HFF-Myc (cell line): ENCODE results near the gene PHLDA1.

Source experiments
- DNase-seq: peaks from one replicate; pipeline ENCODE4 v3.0.0-alpha.2; 2011; ENCODE audit warnings: low read depth; ENCODE audit errors: extremely low read depth
- H3K4me3 ChIP-seq: replicated peaks from 2 replicates; pipeline ENCODE4 v1.5.1; 2011; ENCODE audit warnings: low read depth, mild to moderate bottlenecking, control low read depth, low read length
- TF ChIP-seq, protein P1 (sequence below): IDR thresholded peaks from 2 replicates; pipeline ENCODE4 v1.5.1; 2012; ENCODE audit warnings: mild to moderate bottlenecking, low read depth, low read length, control low read depth; ENCODE audit errors: missing control alignments

Gene PHLDA1

GRCh38 chr12:76032043-76032981 is 736 bp upstream of the PHLDA1 start:
- peak overlapping the region; percentile 95 for H3K4me3 ChIP-seq
- DNase-seq: no peak

DNA sequence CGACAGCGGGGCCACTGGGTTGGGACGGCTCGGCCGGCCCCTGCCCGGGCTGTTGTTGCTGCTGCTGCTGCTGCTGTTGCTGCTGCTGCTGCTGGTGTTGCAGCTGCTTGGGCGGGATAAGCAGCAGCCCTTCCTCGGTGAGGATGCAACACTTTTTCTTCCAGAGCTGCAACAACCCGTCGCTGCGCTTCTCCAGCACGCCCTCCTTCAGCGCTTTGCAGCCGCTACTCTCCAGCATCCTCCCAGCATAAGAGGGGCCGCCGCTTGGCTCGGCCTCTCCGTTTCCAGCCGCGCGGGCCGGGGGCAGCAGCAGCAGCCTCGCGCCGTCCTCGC is 529 bp downstream of the PHLDA1 start:
- DNase-seq: no peak
- peak overlapping the region; percentile 95 for H3K4me3 ChIP-seq
- TF ChIP-seq, protein P1, sequence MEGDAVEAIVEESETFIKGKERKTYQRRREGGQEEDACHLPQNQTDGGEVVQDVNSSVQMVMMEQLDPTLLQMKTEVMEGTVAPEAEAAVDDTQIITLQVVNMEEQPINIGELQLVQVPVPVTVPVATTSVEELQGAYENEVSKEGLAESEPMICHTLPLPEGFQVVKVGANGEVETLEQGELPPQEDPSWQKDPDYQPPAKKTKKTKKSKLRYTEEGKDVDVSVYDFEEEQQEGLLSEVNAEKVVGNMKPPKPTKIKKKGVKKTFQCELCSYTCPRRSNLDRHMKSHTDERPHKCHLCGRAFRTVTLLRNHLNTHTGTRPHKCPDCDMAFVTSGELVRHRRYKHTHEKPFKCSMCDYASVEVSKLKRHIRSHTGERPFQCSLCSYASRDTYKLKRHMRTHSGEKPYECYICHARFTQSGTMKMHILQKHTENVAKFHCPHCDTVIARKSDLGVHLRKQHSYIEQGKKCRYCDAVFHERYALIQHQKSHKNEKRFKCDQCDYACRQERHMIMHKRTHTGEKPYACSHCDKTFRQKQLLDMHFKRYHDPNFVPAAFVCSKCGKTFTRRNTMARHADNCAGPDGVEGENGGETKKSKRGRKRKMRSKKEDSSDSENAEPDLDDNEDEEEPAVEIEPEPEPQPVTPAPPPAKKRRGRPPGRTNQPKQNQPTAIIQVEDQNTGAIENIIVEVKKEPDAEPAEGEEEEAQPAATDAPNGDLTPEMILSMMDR: no peak

More at GRCh38 chr12:76032043-76032981, 736 bp upstream of the PHLDA1 start:
- TF ChIP-seq, protein P1: no peak

- TF ChIP-seq, protein P1: no peak
- peak overlapping the region; percentile 95 for H3K4me3 ChIP-seq
- DNase-seq: no peak
Observed at GRCh38 chr12:76030341-76031080, 1.1 kb downstream of the PHLDA1 start.

DNA sequence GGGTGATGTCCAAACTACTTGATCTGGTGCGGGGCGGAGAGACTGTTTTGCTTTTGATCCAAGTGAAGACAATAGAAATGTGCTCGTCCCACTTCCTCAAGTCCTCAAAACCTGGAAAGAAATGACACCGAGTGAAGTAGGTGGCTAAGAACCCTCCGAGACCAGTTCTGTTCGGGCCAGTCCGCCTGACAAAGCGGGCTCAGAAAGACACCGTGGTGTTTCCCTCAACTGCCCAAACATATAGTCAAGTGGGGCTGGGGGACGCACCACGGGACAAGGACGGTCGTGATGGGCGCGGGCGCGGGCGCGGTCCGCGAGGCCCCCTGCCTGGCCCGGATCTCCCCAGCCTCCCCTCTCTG is 1.6 kb downstream of the PHLDA1 start:
- TF ChIP-seq, protein P1: no peak
- no peak for DNase-seq
- H3K4me3 ChIP-seq: peak overlapping the region; percentile 95

GRCh38 chr12:76028571-76029277 is 2.9 kb downstream of the PHLDA1 start:
- TF ChIP-seq, protein P1: no peak
- peak overlapping the region; percentile 95 for H3K4me3 ChIP-seq

GRCh38 chr12:76026643-76027063 is 4.9 kb downstream of the PHLDA1 start:
- TF ChIP-seq, protein P1: no peak
- DNase-seq: no peak
- H3K4me3 ChIP-seq: peak overlapping the region; percentile 95; the same call in 1 of the 2 replicates

More at GRCh38 chr12:76028571-76029277, 2.9 kb downstream of the PHLDA1 start:
- no peak for DNase-seq
